D721Med (cell line): ENCODE measurements around the gene STYXL2.

Experiments
- DNase-seq: peaks from one replicate; pipeline ENCODE4 v3.0.0; 2011; ENCODE audit warnings: low spot score; ENCODE audit not compliant: insufficient read length
- FAIRE-seq: peaks from 2 replicates; lab custom pipeline; 2011; peaks lifted over from hg19 to GRCh38; lab: Jason Lieb, UNC
- CTCF ChIP-seq: IDR thresholded peaks from 2 replicates; pipeline ENCODE4 v1.5.1; 2012; ENCODE audit warnings: mild to moderate bottlenecking, control low read depth; ENCODE audit not compliant: insufficient read depth; ENCODE audit errors: missing control alignments

STYXL2 gene

GRCh38 chr1:167084757-167085156 is 9.1 kb upstream of the STYXL2 start:
- DNase-seq (no peak), FAIRE-seq (no peak)
- no peak for TF ChIP-seq CTCF

GRCh38 chr1:167086033-167086432 is 7.8 kb upstream of the STYXL2 start:
- TF ChIP-seq CTCF: no peak
- FAIRE-seq (no peak), DNase-seq (no peak)

DNA sequence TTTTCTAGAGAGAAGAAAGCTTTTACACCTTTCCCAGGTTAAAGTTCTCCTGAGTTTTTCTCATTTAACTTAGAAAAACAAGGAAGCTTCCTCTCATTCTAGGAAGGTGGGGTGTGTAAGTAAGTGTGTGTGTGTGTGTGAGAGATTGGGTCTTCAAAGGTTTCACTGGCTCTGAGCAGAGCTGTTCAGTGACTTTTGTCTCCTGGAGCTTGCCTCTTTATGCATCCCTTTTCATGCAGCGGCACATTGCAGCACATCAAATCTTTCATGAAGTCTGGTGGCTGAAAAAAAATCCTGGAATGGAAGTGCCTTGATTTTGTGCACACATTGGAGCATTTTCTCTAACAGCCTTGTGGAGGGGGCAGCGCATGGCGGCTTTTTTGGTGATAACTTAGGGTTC is 7.1 kb upstream of the STYXL2 start:
- FAIRE-seq: no peak
- no peak for TF ChIP-seq CTCF
- DNase-seq: no peak

- no peak for DNase-seq
- FAIRE-seq: no peak
- no peak for TF ChIP-seq CTCF
Measured at GRCh38 chr1:167088746-167089417, 5.0 kb upstream of the STYXL2 start.

- no peak for DNase-seq
- no peak for FAIRE-seq
- TF ChIP-seq CTCF: no peak
Measured at GRCh38 chr1:167089939-167090313, 3.9 kb upstream of the STYXL2 start.

DNA sequence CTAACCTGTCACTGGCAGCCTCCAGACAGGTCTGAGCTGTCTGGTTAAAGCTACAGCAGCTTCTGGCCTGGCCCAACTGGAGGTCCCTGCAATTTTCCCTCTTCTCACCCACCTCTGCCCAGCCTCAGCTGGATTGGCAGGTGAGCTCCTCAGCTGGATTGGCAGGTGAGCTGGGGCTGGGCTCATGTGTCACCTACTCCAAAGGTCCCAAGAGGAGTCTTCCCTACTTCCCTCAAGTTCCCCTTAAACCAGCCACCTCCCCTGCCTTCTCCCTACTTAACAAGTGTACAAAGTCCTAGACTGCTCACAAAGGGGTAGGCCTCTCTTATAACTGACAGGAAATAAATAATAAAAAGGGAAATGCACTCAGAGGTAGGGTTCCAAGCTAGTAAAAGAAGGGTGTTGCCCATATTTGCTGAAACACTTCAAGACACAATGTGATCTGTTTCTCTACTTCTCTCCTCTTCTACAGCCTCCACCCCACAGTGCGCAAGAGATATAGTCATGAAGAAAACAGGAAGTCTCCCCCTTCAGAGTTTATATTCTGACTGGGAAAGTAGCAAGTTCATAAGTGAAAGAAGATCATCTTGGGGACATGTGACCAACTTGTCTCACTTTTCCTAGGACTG is 3.4 kb upstream of the STYXL2 start, which contains the start of gene GPA33:
TSS of gene GPA33 (minus strand) at position 64 of the 629 bp plus-strand sequence. CDS start 90 bp downstream, outside the sequence.
- no peak for DNase-seq
- TF ChIP-seq CTCF: no peak
- FAIRE-seq: no peak

GRCh38 chr1:167092653-167093052 is 1.2 kb upstream of the STYXL2 start:
- no peak for DNase-seq
- FAIRE-seq: no peak
- no peak for TF ChIP-seq CTCF
